HCT116 (cell line): ENCODE measurements around the gene LRCH1. TPM values are rescaled to one million over a fixed set of nuclear protein-coding genes. Genes with fewer than 3 reads are reported as not detected.

Source experiments
- ATAC-seq: fragments of 200-7000 bp; cut with Tn5 transposase; 2 replicates; pipeline ENCODE4 v1.9.1; 2020; ENCODE audit warnings: mild to moderate bottlenecking, moderate library complexity
- BruUV-seq: library from RNA; stranded (reverse); fragments of 400-500 nt; replicated peaks from 2 replicates; lab custom pipeline; 2021; lab: Mats Ljungman, UMichigan
- CTCF ChIA-PET: fragments of 300-600 bp; sonication (Branson Sonifier 250); formaldehyde crosslinking; loops from one replicate; lab custom pipeline; 2021; ENCODE audit warnings: antibody characterized with exemption; lab: Charles Lee
- POLR2A ChIA-PET: fragments of 300-600, 350-600 bp; sonication (Branson Sonifier 250); formaldehyde crosslinking; loops from one replicate; lab custom pipeline; 2021; ENCODE audit warnings: antibody characterized with exemption; lab: Charles Lee
- RAD21 ChIA-PET, 2 experiments: fragments of 300-600 bp; sonication (Branson Sonifier 250); formaldehyde crosslinking; loops; one replicate each; lab custom pipeline; 2023; ENCODE audit warnings: low total read pairs in 2 of 2; ENCODE audit not compliant: uncharacterized antibody in 2 of 2, unreplicated experiment in 2 of 2, low non-redundant PET in 1 of 2; lab: Charles Lee
- DNase-seq: peaks from one replicate; pipeline ENCODE4 v3.0.0-alpha.2; 2010; ENCODE audit warnings: low read depth, low spot score
- H2AFZ ChIP-seq: fragments of 200-600 bp; shearing (Covaris generic), sonication (generic); 2 replicates; pipeline ENCODE4 v1.6.1; 2017; ENCODE audit warnings: low read depth, mixed run types, mixed read lengths, antibody characterized with exemption, low read length; ENCODE audit not compliant: poor library complexity, severe bottlenecking
- H3K27ac ChIP-seq: 2 replicates; pipeline ENCODE4 v1.5.1; 2012; ENCODE audit warnings: low read depth, low read length
- H3K27me3 ChIP-seq: fragments of 200-600 bp; sonication (generic); 2 replicates; pipeline ENCODE4 v1.6.1; 2016; ENCODE audit warnings: mixed run types, low read length, mixed read lengths; ENCODE audit not compliant: insufficient read depth
- H3K36me3 ChIP-seq, 2 experiments: fragments of 200-500 bp in 1 of 2; fragments of 200-600 bp in 1 of 2; sonication (Bioruptor generic) in 1 of 2; sonication (generic) in 1 of 2; 2 replicates each; pipeline versions ENCODE4 v1.5.1 to v1.6.1; 2014 to 2016; ENCODE audit warnings: low read length in 2 of 2, inconsistent platforms in 1 of 2, mixed read lengths in 1 of 2, mixed run types in 1 of 2; ENCODE audit not compliant: insufficient read depth in 2 of 2, control insufficient read depth in 1 of 2
- H3K4me1 ChIP-seq, 2 experiments: fragments of 200-600 bp in 1 of 2; sonication (generic) in 1 of 2; 2 replicates each; pipeline versions ENCODE4 v1.5.1 to v1.6.1; 2012 to 2017; ENCODE audit warnings: low read length in 2 of 2, inconsistent platforms in 1 of 2, mild to moderate bottlenecking in 1 of 2, mixed read lengths in 1 of 2, mixed run types in 1 of 2, moderate library complexity in 1 of 2; ENCODE audit not compliant: insufficient read depth in 2 of 2, control insufficient read depth in 1 of 2
- H3K4me2 ChIP-seq: fragments of 200-600 bp; sonication (generic); 2 replicates; pipeline ENCODE4 v1.6.1; 2017; ENCODE audit warnings: mixed run types, low read length, mixed read lengths
- H3K4me3 ChIP-seq, 2 experiments: fragments of 200-600 bp in 1 of 2; sonication (generic) in 1 of 2; replicated peaks in 1 of 2; 2 replicates each; pipeline ENCODE4 v1.5.1; 2011 to 2016; ENCODE audit warnings: low read length in 2 of 2, control low read depth in 1 of 2, low read depth in 1 of 2, mild to moderate bottlenecking in 1 of 2, mixed read lengths in 1 of 2, mixed run types in 1 of 2
- H3K79me2 ChIP-seq: fragments of 200-600 bp; sonication (generic); 2 replicates; pipeline ENCODE4 v1.6.1; 2017; ENCODE audit warnings: mild to moderate bottlenecking, mixed run types, low read length, moderate library complexity, mixed read lengths; ENCODE audit not compliant: insufficient read depth
- H3K9ac ChIP-seq: fragments of 200-600 bp; sonication (generic); 2 replicates; pipeline ENCODE4 v1.6.1; 2016; ENCODE audit warnings: low read length, mixed read lengths
- H3K9me2 ChIP-seq: fragments of 200-600 bp; sonication (generic), shearing (Covaris generic); 2 replicates; pipeline ENCODE4 v1.6.1; 2017; ENCODE audit warnings: mixed run types, mild to moderate bottlenecking, moderate library complexity; ENCODE audit not compliant: insufficient read depth
- H3K9me3 ChIP-seq, 2 experiments: fragments of 200-500 bp in 1 of 2; fragments of 200-600 bp in 1 of 2; sonication (Bioruptor generic) in 1 of 2; sonication (generic) in 1 of 2; 2 replicates each; pipeline ENCODE4 v1.6.1; 2014 to 2017; ENCODE audit warnings: low read length in 2 of 2, mixed read lengths in 2 of 2, inconsistent platforms in 1 of 2, low read depth in 1 of 2, mild to moderate bottlenecking in 1 of 2, mixed run types in 1 of 2, moderate library complexity in 1 of 2; ENCODE audit not compliant: control insufficient read depth in 1 of 2, insufficient read depth in 1 of 2
- H4K20me1 ChIP-seq: fragments of 200-600 bp; sonication (generic), shearing (Covaris generic); 2 replicates; pipeline ENCODE4 v1.6.1; 2017; ENCODE audit warnings: mixed run types, mild to moderate bottlenecking, moderate library complexity; ENCODE audit not compliant: insufficient read depth
- EGR1 ChIP-seq: IDR thresholded peaks from 2 replicates; pipeline ENCODE4 v1.6.1; 2012; ENCODE audit warnings: low read depth
- FOSL1 ChIP-seq: IDR thresholded peaks from 2 replicates; pipeline ENCODE4 v1.6.1; 2012; ENCODE audit warnings: low read depth
- JUND ChIP-seq: IDR thresholded peaks from 2 replicates; pipeline ENCODE4 v1.6.1; 2012
- POLR2A ChIP-seq: IDR thresholded peaks from 2 replicates; pipeline ENCODE4 v1.7.0; 2011; ENCODE audit warnings: borderline replicate concordance; ENCODE audit not compliant: insufficient read depth, insufficient read length; ENCODE audit errors: extremely low read depth
- REST ChIP-seq: IDR thresholded peaks from 2 replicates; pipeline ENCODE4 v1.6.1; 2012; ENCODE audit warnings: low read depth
- SIN3A ChIP-seq: IDR thresholded peaks from 2 replicates; pipeline ENCODE4 v1.6.1; 2012; ENCODE audit warnings: low read depth
- SRF ChIP-seq: IDR thresholded peaks from 2 replicates; pipeline ENCODE4 v1.6.1; 2012; ENCODE audit warnings: low read depth
- ZFX ChIP-seq: fragments of 450-650 bp; IDR thresholded peaks from 2 replicates; pipeline ENCODE4 v1.6.1; 2017
- ZNF274 ChIP-seq: fragments of 200-500 bp; sonication (Bioruptor generic); IDR thresholded peaks from 2 replicates; pipeline ENCODE4 v1.6.1; 2014; ENCODE audit warnings: mild to moderate bottlenecking, low read depth, low read length, inconsistent platforms
- intact Hi-C: fragments of 100-400 bp; cut with micrococcal nuclease; formaldehyde crosslinking; loops from 2 replicates; pipeline ENCODE4 v1.10.0; 2022
- total RNA-seq: library from RNA; stranded (reverse); gene quantifications from one replicate; pipeline ENCODE4 v1.2.1, GENCODE V29; 2021; ENCODE audit not compliant: unreplicated experiment

The LRCH1 gene
- total RNA-seq, 1 experiment from 2014 or later = 15.6 TPM

DNA sequence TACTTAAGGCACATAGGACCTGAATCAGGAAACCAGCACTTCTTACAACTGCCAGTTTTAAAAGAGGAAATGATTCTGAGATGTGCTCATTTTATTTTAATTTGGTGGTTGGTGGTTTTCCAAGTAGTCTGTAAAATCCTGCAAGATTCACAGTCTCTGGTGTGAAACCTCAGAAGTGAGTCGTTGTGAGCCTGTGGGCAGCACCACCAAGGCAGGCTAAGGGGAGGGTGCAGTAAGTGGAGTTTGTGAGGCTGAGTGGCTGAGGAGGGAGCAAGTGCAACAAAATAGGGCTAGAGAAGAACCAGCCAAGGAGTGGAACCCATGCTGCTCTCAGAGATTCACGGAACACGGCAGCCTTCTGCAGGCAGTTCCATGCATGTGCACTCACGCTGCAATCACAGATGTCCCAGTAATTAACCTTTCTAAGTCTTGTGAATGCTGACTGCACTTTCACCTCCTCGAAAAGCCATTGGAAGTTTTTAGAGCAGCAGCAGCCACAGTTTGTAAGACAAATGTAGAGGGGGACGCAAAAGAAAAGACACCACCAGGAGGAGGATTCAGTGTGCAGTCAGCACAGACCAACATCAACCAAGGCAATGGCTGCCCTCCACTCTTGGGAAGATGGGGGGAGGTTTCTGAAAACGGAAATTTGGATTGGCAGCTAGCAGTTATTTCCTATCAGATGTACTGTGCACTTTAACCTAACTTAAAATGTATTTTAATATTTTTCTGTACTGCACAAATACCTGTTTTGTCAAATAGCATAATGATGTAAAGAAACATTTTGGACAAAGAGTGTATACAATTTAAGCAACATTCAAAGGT, 199.1 kb downstream of the LRCH1 start:
- CTCF ChIA-PET = no interaction called here
- H4K20me1 ChIP-seq = no peaks in the 10 kb centered on the region
- H3K9ac ChIP-seq = no peak overlapping the region
- H3K79me2 ChIP-seq = no peaks in the 10 kb centered on the region
- H3K4me3 ChIP-seq = no peak overlapping the region
- POLR2A ChIA-PET = no interaction called here
- TF ChIP-seq POLR2A (no peak), SRF (no peak), FOSL1 (no peak), JUND (no peak), SIN3A (no peak), EGR1 (no peak), ZFX (no peak), REST (no peak), ZNF274 (no peak)
- H3K4me1 ChIP-seq = no peaks in the 10 kb centered on the region
- no peak overlapping the region for H3K4me2 ChIP-seq
- H2AFZ ChIP-seq = no peak overlapping the region
- BruUV-seq = no TSS peak
- H3K9me3 ChIP-seq = no peaks in the 10 kb centered on the region
- H3K9me2 ChIP-seq = no peaks in the 10 kb centered on the region
- intact Hi-C loops = no loop called here
- no peak overlapping the region for H3K27ac ChIP-seq
- no peaks in the 10 kb centered on the region for H3K27me3 ChIP-seq
- DNase-seq (no peak), ATAC-seq (no peak)
- RAD21 ChIA-PET = no interaction called here
- peaks cover 4 to 5% of the 10 kb centered on the region in 2 experiments; a peak in 2 of 4 replicates for H3K36me3 ChIP-seq
